Measurements from ENCODE around the gene PRSS56.

DNA sequence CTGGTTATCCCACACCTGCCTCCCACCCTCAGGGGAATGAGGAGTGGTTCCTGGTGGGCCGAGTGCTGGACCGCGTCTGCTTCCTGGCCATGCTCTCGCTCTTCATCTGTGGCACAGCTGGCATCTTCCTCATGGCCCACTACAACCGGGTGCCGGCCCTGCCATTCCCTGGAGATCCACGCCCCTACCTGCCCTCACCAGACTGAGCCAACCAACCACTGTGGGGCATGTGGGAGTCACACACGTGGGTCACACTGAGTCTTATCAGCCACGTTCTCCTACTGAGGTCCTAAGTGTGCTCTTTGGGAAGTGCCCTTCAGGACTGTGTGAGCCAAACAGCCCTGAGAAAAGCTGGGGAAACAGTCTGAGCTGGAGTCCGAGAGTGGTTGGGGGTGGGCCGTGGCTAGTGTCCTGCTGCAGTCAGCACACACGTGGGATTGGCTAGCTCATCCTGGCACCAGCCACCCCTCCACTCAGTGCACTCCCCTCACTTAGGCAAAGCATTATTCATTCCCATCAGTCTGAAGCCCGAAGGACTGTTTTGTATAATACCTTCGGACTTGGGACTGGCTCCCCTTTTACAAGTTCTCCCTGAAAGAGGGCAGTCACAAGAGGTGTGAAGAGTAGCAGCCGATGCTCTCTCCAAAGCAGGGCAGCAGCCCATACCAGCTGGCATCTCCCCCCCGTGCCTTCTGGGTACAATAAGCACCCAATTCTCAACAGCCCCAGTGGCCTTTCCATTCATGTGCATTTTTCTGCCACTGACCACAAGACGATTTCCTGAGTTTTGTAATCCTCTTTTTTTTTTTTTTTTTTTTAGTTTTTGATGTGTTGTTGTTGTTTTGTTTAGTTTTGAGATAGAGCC lies 25.6 kb downstream of the PRSS56 start:
- TF ChIP-seq ZBTB7A (IDR thresholded peaks at IDR 0.05; ENCODE audit: low read depth) (no peak), TAF1 (IDR thresholded peaks at IDR 0.05; ENCODE audit: low read depth) (no peak), EP300 (IDR thresholded peaks at IDR 0.05; ENCODE audit: borderline replicate concordance) (no peak), CREB1 (IDR thresholded peaks at IDR 0.05; ENCODE audit: low read depth) (no peak), CEBPB (IDR thresholded peaks at IDR 0.05) (no peak), RAD21 (IDR thresholded peaks at IDR 0.05; ENCODE audit: low read depth) (no peak), TEAD4 (IDR thresholded peaks at IDR 0.05) (no peak)
- TF ChIP-seq, protein P1, sequence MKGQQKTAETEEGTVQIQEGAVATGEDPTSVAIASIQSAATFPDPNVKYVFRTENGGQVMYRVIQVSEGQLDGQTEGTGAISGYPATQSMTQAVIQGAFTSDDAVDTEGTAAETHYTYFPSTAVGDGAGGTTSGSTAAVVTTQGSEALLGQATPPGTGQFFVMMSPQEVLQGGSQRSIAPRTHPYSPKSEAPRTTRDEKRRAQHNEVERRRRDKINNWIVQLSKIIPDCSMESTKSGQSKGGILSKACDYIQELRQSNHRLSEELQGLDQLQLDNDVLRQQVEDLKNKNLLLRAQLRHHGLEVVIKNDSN (IDR thresholded peaks at IDR 0.05): no peak
- TF ChIP-seq, protein P2, sequence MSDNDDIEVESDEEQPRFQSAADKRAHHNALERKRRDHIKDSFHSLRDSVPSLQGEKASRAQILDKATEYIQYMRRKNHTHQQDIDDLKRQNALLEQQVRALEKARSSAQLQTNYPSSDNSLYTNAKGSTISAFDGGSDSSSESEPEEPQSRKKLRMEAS (IDR thresholded peaks at IDR 0.05): no peak
- TF ChIP-seq, protein P3, sequence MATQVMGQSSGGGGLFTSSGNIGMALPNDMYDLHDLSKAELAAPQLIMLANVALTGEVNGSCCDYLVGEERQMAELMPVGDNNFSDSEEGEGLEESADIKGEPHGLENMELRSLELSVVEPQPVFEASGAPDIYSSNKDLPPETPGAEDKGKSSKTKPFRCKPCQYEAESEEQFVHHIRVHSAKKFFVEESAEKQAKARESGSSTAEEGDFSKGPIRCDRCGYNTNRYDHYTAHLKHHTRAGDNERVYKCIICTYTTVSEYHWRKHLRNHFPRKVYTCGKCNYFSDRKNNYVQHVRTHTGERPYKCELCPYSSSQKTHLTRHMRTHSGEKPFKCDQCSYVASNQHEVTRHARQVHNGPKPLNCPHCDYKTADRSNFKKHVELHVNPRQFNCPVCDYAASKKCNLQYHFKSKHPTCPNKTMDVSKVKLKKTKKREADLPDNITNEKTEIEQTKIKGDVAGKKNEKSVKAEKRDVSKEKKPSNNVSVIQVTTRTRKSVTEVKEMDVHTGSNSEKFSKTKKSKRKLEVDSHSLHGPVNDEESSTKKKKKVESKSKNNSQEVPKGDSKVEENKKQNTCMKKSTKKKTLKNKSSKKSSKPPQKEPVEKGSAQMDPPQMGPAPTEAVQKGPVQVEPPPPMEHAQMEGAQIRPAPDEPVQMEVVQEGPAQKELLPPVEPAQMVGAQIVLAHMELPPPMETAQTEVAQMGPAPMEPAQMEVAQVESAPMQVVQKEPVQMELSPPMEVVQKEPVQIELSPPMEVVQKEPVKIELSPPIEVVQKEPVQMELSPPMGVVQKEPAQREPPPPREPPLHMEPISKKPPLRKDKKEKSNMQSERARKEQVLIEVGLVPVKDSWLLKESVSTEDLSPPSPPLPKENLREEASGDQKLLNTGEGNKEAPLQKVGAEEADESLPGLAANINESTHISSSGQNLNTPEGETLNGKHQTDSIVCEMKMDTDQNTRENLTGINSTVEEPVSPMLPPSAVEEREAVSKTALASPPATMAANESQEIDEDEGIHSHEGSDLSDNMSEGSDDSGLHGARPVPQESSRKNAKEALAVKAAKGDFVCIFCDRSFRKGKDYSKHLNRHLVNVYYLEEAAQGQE (IDR thresholded peaks at IDR 0.05; ENCODE audit: low read depth): no peak
